ENCODE measurements around the gene CCT6B.

GRCh38 chr17:34883106-34884000, 77.9 kb downstream of the CCT6B start:
- TF ChIP-seq CTCF (IDR thresholded peaks at IDR 0.05) (no peak), POLR2A (IDR thresholded peaks at IDR 0.05) (no peak)

Data from testis (tissue), 2 donors.